ENCODE measurements around the gene PLPPR3. TPM values are rescaled to one million over a fixed set of nuclear protein-coding genes. Genes with fewer than 3 reads are reported as not detected.

PLPPR3 gene
- total RNA-seq, 1 experiment from 2014 or later: not detected

DNA sequence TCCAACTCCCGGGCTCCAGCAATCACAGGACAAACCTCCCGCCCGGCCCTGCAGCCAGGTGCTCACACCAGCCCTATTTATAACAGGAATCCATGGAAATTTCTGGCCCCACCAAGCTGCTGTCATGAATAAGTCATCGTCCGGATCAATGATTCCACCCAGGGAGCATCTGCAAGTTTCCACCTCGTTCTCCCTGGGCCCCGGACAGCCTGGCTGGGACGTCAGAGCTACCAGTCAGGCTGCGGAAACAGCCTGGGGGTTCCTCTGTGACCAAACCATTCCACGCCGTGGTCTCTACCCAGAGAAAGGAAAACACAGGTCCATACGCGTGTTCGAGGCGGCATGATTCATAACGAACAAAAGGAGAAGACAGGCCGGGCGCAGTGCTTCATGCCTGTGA lies 45.2 kb downstream of the PLPPR3 start:
- H3K36me3 Mint-ChIP-seq (ENCODE audit: insufficient read depth, unreplicated experiment): peaks cover 6% of the 10 kb centered on the region
- H3K9me3 Mint-ChIP-seq (ENCODE audit: unreplicated experiment): no peaks in the 10 kb centered on the region
- ChIA-PET POLR2A (interaction anchor here (0.7 kb wide), 1 partner anchor 113 kb away, joined by 3 read pairs; no protein-coding TSS in a partner anchor), CTCF (interaction anchor here (0.7 kb wide), 1 partner anchor 9 kb away, joined by 4 read pairs; no protein-coding TSS in a partner anchor)
- intact Hi-C loops (cut with micrococcal nuclease): no loop called here
- H3K4me3 Mint-ChIP-seq (ENCODE audit: unreplicated experiment): no peak overlapping the region
- H3K27me3 Mint-ChIP-seq (ENCODE audit: insufficient read depth, unreplicated experiment): no peaks in the 10 kb centered on the region
- BruUV-seq (replicated peaks): no TSS peak
- H3K27ac Mint-ChIP-seq (ENCODE audit: low read depth, unreplicated experiment): no peak overlapping the region
- peaks cover 8% of the 10 kb centered on the region for H3K4me1 Mint-ChIP-seq (ENCODE audit: insufficient read depth, unreplicated experiment)
- TF ChIP-seq, protein P1, sequence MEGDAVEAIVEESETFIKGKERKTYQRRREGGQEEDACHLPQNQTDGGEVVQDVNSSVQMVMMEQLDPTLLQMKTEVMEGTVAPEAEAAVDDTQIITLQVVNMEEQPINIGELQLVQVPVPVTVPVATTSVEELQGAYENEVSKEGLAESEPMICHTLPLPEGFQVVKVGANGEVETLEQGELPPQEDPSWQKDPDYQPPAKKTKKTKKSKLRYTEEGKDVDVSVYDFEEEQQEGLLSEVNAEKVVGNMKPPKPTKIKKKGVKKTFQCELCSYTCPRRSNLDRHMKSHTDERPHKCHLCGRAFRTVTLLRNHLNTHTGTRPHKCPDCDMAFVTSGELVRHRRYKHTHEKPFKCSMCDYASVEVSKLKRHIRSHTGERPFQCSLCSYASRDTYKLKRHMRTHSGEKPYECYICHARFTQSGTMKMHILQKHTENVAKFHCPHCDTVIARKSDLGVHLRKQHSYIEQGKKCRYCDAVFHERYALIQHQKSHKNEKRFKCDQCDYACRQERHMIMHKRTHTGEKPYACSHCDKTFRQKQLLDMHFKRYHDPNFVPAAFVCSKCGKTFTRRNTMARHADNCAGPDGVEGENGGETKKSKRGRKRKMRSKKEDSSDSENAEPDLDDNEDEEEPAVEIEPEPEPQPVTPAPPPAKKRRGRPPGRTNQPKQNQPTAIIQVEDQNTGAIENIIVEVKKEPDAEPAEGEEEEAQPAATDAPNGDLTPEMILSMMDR (IDR thresholded peaks at IDR 0.05; ENCODE audit: unreplicated experiment): no peak
- no peak for DNase-seq (ENCODE audit: unreplicated experiment)

DNA sequence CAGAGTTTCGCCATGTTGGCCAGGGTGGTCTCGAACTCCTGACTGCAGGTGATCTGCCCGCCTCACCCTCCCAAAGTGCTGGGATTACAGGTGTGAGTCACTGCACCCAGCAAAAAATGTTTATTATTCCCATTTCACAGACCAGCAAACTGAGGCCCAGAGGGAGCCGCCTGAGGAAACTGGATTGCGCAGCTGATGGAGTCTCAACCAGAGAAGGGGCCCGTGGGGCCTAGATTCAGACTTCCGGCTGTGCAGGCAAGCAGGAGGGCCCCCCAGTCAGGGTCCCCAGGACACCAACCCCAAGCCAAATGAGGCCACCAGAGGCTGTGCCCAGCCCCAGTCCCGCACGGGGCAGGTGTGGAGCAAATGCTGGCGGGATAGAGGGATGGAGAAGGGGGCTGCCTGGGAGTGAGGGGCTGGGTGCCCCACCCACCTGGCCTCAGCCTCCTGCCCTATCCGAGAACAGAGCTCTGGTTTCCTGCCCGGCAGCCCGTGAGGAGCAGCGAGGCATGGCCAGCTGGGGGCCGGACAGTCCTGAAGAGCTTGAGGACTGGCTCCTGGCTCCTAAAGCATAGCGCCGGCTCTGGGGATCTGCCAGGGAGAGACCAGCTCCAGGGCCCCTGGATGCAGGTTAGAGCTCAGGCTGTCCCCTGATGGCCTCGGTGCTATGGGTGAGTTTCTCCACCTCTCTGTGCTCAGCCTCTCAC lies 48.9 kb downstream of the PLPPR3 start:
- TF ChIP-seq, protein P1 (IDR thresholded peaks at IDR 0.05; ENCODE audit: unreplicated experiment): no peak
- Mint-ChIP-seq H3K4me3 (ENCODE audit: unreplicated experiment) (no peak overlapping the region), H3K4me1 (ENCODE audit: insufficient read depth, unreplicated experiment) (no peaks in the 10 kb centered on the region), H3K9me3 (ENCODE audit: unreplicated experiment) (no peaks in the 10 kb centered on the region), H3K27ac (ENCODE audit: low read depth, unreplicated experiment) (no peak overlapping the region), H3K36me3 (ENCODE audit: insufficient read depth, unreplicated experiment) (peaks cover 2% of the 10 kb centered on the region), H3K27me3 (ENCODE audit: insufficient read depth, unreplicated experiment) (no peaks in the 10 kb centered on the region)
- BruUV-seq (replicated peaks): no TSS peak
- DNase-seq (ENCODE audit: unreplicated experiment): no peak
- ChIA-PET CTCF (interaction anchor here (0.5 to 0.9 kb wide), 5 partner anchors 78 to 209 kb away, joined by 3 read pairs; no protein-coding TSS in a partner anchor), POLR2A (interaction anchor here (0.7 kb wide), 2 partner anchors 26 to 394 kb away, joined by 3 to 4 read pairs; no protein-coding TSS in a partner anchor)
- intact Hi-C loops (cut with micrococcal nuclease): loop anchor here (5.0 kb wide), 1 partner anchor 209 kb away; the partner anchor contains the start of gene WDR18

DNA sequence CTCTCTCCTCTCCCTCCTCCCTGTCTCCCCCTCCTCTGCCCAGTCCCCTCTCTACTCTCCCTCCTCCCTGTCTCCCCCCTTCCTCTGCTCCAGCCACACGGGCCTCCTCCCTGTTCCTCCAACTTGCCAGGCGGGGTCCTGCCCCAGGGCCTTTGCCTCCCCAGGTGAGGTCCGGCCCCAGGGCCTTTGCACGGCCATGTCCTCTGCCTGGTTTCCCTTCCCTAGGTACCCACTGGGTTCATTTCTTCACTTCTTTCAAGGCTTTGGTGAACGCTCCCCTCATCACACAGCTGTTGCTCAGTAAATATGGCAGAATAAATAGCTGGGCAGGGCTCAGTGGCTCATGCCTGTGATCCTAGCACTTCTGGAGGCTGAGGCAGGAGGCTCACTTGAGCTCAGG lies 49.7 kb downstream of the PLPPR3 start:
- Mint-ChIP-seq H3K4me1 (ENCODE audit: insufficient read depth, unreplicated experiment) (no peaks in the 10 kb centered on the region), H3K27me3 (ENCODE audit: insufficient read depth, unreplicated experiment) (no peaks in the 10 kb centered on the region), H3K9me3 (ENCODE audit: unreplicated experiment) (no peaks in the 10 kb centered on the region), H3K36me3 (ENCODE audit: insufficient read depth, unreplicated experiment) (peaks cover 5% of the 10 kb centered on the region), H3K4me3 (ENCODE audit: unreplicated experiment) (no peak overlapping the region), H3K27ac (ENCODE audit: low read depth, unreplicated experiment) (no peak overlapping the region)
- TF ChIP-seq, protein P1 (IDR thresholded peaks at IDR 0.05; ENCODE audit: unreplicated experiment): no peak
- intact Hi-C loops (cut with micrococcal nuclease): loop anchor here (5.0 kb wide), 1 partner anchor 210 kb away; the partner anchor contains the start of gene WDR18
- no peak for DNase-seq (ENCODE audit: unreplicated experiment)
- no TSS peak for BruUV-seq (replicated peaks)
- ChIA-PET CTCF (interaction anchor here (0.5 to 0.9 kb wide), 4 partner anchors 79 to 210 kb away, joined by 3 read pairs; no protein-coding TSS in a partner anchor), POLR2A (interaction anchor here (0.7 kb wide), 1 partner anchor 395 kb away, joined by 4 read pairs; no protein-coding TSS in a partner anchor)

DNA sequence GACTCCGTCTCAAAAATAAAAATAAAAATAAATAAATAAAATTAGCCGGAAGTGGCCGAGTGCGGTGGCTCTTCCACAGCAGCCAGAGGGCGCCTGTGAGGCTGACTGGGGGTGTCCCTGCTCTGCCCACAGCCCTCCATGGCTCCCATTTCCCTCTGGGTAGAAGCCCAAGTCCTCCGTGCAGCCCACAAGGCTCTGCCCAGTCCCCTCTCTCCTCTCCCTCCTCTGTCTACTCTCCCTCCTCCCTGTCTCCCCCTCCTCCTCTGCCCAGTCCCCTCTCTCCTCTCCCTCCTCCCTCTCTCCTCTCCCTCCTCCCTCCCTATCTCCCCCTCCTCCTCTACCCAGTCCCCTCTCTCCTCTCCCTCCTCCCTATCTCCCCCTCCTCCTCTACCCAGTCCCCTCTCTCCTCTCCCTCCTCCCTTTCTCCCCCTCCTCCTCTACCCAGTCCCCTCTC lies 50.4 kb downstream of the PLPPR3 start:
- Mint-ChIP-seq H3K27ac (ENCODE audit: low read depth, unreplicated experiment) (no peak overlapping the region), H3K4me1 (ENCODE audit: insufficient read depth, unreplicated experiment) (no peaks in the 10 kb centered on the region), H3K36me3 (ENCODE audit: insufficient read depth, unreplicated experiment) (peaks cover 5% of the 10 kb centered on the region), H3K4me3 (ENCODE audit: unreplicated experiment) (no peak overlapping the region), H3K27me3 (ENCODE audit: insufficient read depth, unreplicated experiment) (no peaks in the 10 kb centered on the region), H3K9me3 (ENCODE audit: unreplicated experiment) (no peaks in the 10 kb centered on the region)
- ChIA-PET POLR2A (interaction anchor here (1.1 kb wide), 1 partner anchor 150 kb away, joined by 4 read pairs; no protein-coding TSS in a partner anchor), CTCF (interaction anchor here (0.6 to 2.7 kb wide), 8 partner anchors 19 to 578 kb away, joined by 3 to 8 read pairs (median 3); partner anchors contain the start of gene WDR18)
- no TSS peak for BruUV-seq (replicated peaks)
- TF ChIP-seq, protein P1 (IDR thresholded peaks at IDR 0.05; ENCODE audit: unreplicated experiment): peak; percentile 71
- intact Hi-C loops (cut with micrococcal nuclease): loop anchor here (5.0 kb wide), 1 partner anchor 211 kb away; the partner anchor contains the start of gene WDR18
- peak; percentile 71 for DNase-seq (ENCODE audit: unreplicated experiment)
